Measurements from ENCODE around the gene CEP131.
"Not testable (repeated sequence)": the region's sequence is repeated elsewhere in the genome, so short reads cannot be mapped to it uniquely, and the experiment has no call there.

Gene CEP131

DNA sequence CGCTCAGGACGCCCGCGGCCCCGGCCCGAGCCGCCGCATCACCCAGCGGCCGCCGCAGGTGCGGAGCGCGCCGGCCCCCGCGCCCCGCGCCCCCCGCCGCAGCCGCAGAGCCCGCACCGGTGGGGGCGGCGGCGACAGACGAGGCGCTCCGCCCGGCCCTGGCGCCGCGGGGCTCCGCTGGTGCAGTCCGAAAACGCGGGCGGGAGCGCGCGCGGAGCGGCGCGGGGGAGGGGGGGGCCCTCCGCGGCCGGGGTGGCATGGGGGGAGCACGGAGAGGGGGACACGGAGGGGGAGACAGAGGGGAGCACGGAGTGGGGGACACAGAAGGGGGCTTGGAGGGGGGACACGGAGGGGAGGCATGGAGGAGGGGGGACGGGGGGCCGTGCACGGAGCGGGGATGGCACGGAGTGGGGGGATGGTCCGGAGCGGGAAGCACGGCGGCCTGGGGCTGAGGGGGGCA is 56.7 kb downstream of the CEP131 start, which contains the start of gene AATK:
TSS of gene AATK (minus strand) at position 189 of the 460 bp plus-strand sequence. CDS start 229 bp downstream, outside the sequence.
- DNase-seq (ENCODE audit: low read depth in 2 of 2): no peak

DNA sequence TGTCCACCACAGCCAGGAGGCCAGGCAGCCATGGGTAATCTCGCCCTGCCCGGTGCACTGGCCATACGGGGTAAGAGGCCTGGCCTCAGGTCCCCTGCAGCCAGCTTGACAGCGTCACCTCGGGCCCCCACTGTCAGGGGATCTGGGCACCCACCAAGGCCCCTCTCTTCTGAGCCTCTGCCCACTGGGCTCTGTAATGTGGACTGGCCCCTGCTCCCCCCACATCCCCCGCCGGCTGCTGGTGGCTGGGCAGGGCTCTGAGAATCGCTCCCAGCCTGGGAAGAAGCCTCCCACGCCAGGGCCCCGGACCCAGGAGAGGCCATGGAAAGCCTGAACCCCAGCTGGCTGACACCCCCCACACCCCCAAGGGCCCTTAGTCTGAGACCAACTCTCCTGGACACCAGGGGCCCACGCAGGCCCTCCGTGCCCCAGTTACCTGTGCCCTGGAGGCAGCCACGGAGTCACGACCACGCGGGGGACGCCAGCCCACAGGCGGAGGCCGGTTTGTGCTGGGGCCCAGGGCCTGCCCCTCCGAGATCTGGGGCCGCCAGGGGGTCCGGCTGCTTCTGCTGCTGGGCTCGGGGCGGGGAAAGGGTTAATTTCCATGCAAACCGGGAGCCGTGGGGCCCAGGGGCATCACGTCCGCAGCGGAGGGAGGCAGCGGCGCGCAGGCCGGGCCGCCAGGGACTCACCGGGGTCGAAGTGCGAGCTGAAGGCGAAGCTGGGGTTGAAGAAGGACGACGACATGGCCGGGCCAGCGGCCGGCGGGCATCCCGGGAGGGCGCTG is 57.3 kb downstream of the CEP131 start, which contains the start of gene PVALEF:
TSS of gene PVALEF (plus strand) at position 262 of the 787 bp plus-strand sequence. CDS start 15,720 bp downstream, outside the sequence.
- DNase-seq (ENCODE audit: low read depth in 2 of 2): no peak

DNA sequence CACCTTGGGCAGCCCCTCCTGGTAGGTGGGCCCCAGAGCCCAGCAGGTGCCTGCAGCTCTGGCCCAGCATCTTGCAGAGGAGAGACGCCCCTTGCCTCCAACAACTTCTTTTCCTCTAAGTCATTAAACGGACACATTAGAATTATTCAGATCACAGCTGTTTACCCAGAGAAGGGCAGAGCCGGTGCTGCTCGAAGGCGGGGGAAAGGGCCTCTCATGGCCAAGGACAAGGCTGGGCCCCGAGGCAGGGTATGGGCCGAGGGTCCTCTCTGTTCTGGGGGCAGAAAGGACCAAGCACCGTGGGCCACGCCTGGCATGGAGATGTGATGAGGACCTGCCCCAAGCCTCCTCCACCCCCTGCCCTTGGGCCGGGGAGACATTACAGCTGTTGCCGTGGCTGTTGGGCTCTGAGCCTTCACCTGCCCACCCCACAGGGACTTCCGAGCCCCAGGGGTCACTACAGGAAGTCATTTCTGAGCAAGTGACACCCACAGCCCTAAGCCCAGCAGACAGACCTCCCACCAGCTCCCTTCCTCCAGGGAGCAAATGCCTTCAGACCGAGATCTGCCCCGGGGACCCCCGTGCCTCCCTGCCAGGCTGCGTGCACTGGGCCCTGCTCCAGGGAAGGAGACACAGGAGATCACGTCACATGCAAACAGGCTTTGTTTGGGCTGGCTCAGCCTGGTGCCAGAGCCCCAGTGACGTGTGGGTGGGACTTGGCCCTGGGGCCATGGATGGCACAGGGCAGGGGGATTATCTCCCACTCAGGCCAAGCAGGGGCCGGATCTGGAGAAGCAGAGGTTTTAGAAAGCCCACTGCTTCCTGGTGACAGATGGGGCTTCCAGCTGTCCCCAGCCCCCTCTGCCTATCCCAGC is 58.2 kb downstream of the CEP131 start:
- no peak for DNase-seq (ENCODE audit: low read depth in 2 of 2)

DNA sequence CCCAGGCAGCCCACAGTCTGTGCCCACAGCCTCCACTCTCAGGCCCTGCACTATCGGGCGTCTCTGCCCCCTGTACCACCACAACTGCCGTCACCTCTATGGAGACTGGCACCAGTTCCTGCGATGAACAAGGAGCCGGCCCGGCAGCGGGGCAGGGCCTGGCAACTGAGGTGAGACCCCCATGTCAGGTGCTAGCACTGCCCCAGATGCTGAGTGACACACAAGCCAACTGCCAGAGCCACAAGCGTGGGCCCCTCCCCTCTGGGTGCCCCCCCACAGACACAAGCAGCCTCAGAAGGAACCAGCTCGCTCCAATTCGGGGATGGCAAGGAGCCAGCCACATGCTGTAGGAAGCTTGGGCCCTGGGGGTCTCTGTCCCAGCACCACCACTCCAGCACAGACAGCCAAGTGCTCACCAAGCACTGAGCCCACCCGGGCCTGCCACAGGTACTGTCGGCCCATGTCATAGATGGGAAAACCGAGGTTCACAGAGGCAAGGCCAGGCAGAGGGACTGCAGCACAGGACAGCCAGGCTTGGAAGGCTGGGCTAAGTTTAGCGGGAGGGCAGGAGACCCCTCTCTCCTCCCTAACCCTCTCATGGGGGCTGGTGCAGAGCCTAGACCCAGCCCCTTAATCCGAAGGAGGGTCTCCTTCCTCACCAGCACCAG is 58.9 kb downstream of the CEP131 start:
- DNase-seq (ENCODE audit: low read depth in 2 of 2): no peak

DNA sequence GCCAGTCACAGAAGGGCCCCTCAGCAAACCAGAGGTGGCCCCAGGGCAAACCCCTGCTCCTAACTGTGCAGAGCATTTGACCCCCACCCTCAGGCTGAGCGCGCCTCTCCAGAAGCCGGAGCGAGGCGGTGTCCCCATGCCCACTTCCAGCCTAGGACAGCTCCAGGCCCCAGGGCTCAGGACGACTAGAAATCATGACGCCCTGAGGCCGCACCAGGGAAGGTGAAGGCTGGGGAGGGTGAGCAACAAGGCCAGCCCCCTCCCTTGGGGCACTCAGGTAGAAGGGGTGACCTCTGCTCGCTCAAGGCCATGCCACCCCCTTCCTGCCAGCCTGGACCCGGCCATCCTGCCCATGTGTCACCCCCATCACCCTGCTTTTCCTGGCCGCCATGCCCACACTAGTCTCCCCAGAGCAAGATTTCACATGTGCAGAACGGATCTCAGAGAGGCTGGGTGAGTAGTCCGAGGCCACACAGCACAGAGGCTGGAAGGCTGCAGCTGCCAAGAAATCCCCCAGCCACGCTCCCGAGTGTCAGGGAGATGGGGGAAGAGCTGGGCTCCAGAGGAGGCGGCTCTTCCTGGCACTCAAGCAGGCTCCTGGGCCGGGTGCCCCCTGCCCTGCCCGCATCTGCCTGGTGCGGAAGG is 59.6 kb downstream of the CEP131 start:
- DNase-seq (ENCODE audit: low read depth in 2 of 2): no peak

DNA sequence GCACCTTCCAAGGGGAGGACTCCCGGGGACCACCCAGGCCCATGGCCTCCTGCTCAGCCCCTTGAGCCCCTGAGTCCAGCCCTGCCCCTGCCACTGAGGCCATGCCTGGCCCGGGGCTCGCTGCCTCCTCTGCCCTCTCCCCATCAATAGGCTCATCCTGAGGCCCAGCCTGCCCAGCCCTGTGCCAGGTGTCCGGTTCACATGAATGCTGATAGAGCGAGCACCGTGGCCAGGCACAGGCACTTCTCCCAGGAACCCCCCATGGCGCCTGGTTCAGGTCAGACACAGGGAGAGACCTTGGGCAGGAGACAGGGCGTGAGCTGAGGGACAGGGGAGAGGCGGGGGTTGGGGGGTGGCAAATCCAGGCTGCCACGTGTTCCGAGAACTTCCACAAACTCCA is 60.3 kb downstream of the CEP131 start:
- no peak for DNase-seq (ENCODE audit: low read depth in 2 of 2)

DNA sequence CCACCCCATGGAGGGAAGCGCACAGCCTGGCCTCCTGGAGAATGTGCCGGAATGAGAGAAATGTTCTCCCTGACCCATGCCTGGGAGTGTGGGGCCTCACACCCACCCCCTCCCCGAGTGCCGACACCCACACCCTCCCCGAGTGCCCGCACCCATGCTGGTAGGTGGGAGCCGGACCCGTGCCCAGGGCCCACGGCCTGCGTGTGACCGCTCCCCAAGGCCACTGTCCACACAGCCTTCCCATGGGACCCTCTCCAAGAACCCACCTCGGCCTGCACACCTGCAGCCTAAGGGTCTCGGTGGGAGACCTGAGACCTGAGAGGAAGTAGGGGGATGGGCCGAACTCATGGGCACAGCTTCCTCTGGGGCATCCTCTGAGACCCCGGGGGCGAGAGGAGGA is 60.8 kb downstream of the CEP131 start:
- DNase-seq (ENCODE audit: low read depth in 2 of 2): no peak

DNA sequence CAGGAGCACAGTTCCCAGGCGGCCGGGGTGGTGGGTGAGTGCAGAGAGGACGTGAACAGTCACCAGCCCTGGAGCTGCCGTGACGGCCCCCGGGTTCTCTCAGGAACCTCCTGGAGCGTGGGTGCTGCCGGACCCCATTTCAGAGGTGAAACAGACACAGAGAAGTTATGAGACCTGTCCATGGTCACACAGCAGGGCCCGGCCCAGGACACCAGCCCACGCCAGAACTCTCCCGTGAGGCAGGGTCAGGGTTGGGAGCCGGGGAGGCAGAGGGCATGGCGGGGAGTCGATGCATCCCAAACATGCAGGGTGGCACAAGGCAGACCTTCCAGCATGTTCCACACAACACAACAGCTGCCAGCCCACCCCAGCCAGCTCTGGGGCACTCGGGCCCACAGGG is 61.2 kb downstream of the CEP131 start:
- DNase-seq (ENCODE audit: low read depth in 2 of 2): no peak

DNA sequence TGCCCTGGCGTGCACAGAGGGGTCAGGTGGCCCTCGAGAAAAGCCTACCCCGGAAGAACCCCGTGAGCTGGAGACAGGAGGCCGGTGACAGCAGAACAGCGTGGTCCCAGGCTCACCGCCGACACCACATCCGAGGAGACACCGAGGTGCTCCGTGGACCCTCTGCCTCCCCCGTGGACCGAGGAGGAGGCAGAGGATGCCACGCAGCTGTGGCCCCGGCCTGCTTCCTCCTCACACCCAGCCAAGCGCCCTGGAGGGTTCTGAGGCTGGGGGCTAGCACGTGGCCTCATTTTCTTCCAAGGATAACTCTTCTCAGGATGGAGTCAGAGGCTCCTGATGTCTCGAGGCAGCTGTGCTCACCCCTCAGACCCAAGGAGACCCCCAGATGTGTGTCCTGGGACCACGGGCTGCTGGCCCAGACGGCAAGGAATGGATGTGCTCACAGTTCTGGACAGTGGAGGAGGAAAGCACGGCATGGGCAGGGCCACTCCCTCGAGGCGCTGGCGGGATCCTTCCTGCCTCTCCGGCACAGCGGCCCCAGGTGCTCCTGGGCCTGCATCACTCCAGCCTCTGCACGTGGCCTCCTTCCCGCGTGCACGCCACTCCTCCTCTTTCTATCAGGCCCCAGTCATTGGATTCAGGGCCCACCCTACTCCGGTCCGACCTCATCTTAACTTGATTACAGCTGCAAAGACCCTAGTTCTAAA is 61.9 kb downstream of the CEP131 start:
- no peak for DNase-seq (ENCODE audit: low read depth in 2 of 2)

DNA sequence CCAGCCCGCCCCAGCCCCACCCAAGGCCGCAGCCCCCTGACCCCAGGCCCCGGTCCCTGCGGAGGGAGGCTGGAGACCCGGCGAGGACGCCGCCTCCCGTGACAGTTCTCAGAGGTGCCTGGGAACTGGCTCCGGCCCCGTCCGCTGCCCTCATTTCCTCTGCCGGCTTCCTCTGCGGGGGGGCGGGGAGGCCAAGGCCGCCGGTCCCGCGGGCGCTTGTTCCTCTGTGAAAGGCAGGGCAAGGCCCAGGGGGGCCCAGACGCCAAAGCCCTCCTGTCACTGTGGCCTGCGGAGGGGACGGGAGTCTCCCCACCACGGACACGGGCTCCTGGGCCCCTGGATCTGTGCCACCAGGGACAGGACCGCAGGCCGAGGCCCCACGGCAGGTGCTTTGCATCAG is 62.5 kb downstream of the CEP131 start:
- no peak for DNase-seq (ENCODE audit: low read depth in 2 of 2)

DNA sequence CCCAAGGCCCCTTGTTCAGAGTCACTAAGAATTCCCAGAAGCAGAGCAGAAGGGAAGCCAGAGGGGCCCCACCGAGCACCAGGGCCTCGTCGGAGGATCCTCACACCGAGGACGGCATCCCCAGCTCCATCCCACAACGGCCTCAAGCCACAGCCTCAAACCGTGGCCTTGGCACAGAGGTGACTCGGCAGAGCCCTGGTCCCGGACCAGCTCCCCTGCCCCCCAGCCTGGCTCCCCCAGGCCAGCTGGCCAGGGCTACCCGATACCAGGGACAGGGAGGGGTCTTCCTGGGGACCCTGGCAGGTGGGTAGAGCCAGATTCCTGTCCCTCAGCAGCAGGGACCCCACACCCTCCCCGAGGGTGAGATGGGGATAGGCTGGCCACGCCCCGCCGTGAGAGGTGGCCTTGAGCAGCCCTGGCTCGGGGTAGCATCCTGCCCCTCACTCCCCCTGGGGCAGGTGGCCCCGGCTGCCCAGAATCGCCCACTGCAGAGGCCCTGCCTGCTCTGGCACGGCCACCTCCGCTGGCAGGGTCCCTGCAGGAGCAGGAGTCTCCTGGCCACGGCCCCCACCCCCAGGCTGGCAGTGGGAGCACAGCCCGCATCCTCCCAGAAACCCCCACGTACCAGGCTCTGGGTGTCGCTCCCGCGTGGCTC is 63.0 kb downstream of the CEP131 start:
- DNase-seq (ENCODE audit: low read depth in 2 of 2): no peak

DNA sequence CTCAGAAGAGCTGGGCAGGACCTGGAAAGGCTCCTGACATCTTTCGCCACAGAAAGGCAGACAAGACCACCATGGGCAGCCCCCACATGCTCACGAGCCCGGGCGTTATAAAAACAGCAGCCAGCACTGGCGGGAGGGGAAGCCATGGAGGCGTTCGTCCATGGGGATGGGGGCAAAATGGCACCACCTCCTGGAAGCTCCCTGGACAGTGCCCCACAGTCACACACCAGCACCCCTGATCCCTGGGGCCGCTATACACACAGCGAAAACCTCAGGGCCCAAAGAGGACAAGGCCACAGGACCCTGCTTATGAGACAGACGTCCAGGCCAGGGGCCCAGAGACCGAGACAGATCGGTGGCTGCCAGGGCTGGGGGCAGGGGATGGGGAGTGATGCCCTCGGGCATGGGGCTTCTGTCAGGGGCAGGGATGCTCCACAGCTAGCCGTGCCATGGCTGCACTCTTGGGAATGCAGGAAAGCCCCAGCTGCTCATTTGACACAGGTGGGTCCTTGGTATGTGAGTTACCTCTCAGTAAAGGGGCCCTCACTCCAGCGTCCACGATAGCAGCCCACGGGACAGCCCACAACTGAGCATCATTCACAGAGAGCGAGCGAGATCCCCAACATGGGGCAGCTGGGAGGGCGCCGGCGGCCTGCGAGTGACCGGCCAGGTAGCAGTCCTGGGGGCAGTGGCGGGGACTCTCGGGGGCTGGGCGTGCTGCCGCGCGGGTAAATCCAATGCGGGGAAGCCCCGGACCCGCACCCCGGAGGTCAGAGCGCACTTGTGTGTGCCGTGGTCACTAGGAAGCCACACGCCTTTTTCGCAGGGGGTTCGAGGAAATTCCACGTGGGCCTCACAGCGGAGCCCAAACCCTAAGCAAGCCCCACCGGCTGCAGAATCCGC is 63.8 kb downstream of the CEP131 start:
- DNase-seq (ENCODE audit: low read depth in 2 of 2): no peak

DNA sequence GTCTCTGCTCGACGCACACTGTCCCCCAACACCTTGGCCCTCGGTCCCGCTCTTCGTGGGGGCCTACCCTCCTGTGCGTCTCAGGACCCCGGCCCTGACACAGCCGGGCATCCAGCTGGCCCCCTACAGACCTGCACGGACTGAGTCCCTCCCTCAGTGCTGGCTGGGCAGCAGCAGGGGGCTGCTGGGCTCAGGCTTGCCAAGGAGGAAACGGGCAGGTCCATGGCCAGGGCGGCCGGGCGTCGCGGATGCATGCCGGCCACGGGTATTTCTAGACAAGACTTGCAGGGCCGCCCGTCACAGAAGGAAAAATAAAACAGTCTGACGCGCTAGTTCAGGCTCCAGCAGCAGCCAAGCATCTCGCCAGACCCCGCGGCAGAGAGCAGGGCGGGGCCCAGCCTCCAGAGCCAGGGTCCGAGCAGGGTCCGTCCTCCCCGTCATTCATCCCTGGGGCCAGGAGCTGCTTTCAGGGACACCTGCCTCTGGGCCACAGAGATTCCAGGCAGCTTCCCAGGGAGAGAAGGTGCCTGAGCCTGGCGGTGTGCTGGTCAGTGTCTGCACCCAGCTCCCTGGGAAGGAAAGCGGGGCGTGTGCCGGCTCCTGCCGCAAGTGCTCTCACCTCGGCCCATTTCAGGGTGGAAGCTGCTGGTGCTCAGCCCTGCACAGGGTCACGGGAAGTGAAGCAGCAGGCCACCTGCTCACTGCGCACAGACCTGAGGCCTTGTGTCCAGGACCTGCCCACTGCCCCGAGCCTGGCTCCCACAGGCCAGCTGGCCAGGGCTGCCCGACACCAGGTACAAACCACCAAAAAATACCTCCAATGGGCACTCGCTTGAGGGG is 64.7 kb downstream of the CEP131 start:
- DNase-seq (ENCODE audit: low read depth in 2 of 2): no peak

DNA sequence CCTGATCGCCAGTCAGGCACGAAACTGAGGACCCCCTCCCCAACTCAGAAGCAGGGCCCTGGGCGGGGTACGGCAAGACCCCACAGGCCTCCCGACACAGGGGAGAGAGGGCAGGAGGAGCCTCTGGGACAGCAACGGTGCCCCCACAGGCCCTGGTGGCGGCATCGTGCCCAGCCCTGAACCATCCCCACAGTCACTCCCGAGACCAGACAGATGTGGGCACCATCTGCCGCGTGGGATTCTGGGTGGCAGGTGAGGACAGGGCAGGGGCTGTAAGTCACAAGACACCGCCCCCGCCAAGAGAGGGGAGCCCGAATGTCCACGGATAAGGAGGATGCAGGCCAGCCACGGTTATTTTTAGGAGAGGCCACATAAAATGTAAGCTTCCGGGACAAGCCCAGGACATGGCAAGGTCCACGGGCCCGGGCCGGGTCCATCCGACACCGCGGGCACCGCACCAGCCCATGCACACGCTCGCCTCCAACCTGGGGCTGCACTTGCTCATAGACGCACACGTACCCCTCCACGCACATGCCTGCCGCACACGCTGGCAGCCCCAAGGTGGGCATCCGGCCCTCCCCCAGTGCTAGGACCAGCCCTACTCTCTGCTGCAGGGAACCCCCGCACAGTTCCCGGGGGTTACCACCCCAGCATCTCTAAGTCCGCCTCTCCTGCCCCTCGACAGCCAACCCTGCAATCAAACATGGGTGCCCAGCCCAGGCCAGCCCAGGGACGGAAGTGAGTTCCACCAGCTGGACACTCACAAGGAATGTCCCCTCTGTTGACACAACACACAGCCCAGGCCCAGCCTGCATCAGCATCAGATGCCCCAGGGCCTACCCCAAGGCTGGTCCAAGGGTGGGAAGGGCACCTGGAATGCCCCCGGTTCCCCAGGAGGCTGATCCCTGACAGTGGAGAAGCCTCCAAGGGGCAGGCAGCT is 65.6 kb downstream of the CEP131 start:
- no peak for DNase-seq (ENCODE audit: low read depth in 2 of 2)

DNA sequence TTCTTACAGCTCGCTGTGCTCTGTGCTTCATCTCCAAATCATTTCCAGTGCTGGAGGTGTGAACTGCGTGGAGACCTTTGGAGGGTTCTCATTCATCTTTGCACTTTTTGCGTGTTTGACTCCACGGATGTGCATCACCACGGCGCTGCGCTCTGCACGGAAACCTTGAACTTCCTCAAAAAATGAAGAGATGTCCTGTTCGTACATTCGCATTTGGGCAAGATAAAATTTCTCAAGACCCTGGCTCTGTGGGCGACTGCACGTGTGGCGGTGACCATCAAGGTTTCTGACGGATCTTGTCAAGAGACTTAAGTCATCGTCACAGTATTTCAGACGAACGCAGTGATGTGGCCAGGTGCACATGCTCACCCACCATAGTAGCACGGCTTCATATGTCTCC is 67.8 kb downstream of the CEP131 start:
- no peak for DNase-seq (ENCODE audit: low read depth in 2 of 2)

DNA sequence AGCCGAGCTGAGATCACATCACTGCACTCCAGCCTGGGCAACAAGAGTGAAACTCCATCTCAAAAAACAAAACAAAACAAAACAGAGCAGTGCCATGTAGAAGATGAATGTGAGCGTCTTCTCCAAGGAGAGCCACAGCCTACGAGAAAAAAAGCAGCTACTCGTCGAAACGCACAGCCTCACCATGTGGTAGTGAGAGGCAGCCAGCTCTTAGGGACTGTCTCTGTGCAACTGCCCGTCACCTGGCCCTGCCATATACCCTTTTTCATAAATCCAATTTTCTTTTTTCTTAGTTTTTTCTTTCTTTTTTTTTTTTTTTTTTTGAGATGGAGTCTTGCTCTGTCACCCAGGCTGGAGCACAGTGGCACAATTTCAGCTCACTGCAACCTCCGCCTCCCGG is 68.7 kb downstream of the CEP131 start:
- not testable (repeated sequence) for DNase-seq (ENCODE audit: low read depth in 2 of 2)

DNA sequence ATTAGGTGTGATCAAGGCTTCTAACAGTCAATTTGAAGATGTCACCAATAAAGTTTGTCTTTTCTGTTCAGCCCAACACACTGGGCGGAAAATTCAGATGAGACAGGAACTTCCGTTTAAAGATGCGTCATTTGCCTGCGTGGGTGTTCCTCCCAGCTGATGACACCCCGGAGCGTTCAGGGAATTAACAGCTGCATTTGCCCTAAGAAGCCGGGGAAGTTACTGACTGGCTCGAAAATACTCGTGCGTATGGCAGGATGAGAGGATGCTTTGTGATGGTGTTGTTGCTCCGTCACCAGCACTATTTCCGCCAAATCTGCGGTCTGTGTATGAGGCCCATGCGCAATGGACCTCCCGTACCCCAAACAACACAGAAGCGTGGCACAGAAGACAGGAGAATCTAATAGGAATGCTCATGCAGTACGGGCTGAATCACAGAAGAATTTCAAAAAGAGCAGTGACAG is 69.4 kb downstream of the CEP131 start:
- DNase-seq (ENCODE audit: low read depth in 2 of 2): no peak
